ENCODE results near the gene ACBD5. TPM values are rescaled to one million over a fixed set of nuclear protein-coding genes. Genes with fewer than 3 reads are reported as not detected.

ACBD5 gene
- total and polyA plus RNA-seq, 2 experiments from 2014 or later: 16.2 to 30.7 TPM

GRCh38 chr10:27235706-27236105 is 4.9 kb downstream of the ACBD5 start:
- TF ChIP-seq EZH2 (IDR thresholded peaks at IDR 0.05; ENCODE audit: borderline replicate concordance): no peak
- TF ChIP-seq CTCF (IDR thresholded peaks at IDR 0.05; ENCODE audit: poor library complexity): no peak
- no peak for TF ChIP-seq EZH2phosphoT487 (IDR thresholded peaks at IDR 0.05; ENCODE audit: low read depth, severe bottlenecking, unreplicated experiment)
- Histone ChIP-seq H3K9me3 (ENCODE audit: low read depth) (no peaks in the 10 kb centered on the region), H3K4me1 (ENCODE audit: insufficient read depth) (peaks cover 10% of the 10 kb centered on the region), H3K27me3 (no peaks in the 10 kb centered on the region), H3K4me3 (no peak overlapping the region), H3K9me2 (replicated peaks; ENCODE audit: insufficient read depth) (no peaks in the 10 kb centered on the region), H3K4me2 (no peak overlapping the region), H3K36me3 (replicated peaks; ENCODE audit: insufficient read depth, low read depth) (no peaks in the 10 kb centered on the region), H2AFZ (no peak overlapping the region), H3K27ac (no peak overlapping the region), H3K79me2 (peaks cover 48% of the 10 kb centered on the region), H4K20me1 (ENCODE audit: insufficient read depth, poor library complexity, severe bottlenecking) (no peaks in the 10 kb centered on the region)
- 93% methylated on average over 1 of the region's 1 CpG for WGBS (ENCODE audit: low lambda C conversion rate, missing lambda C conversion rate)
- no peak for DNase-seq (ENCODE audit: low spot score)

GRCh38 chr10:27230022-27230421 is 10.6 kb downstream of the ACBD5 start:
- Histone ChIP-seq H3K79me2 (peaks cover 4% of the 10 kb centered on the region), H4K20me1 (ENCODE audit: insufficient read depth, poor library complexity, severe bottlenecking) (no peaks in the 10 kb centered on the region), H3K9me3 (ENCODE audit: low read depth) (no peaks in the 10 kb centered on the region), H3K27ac (no peak overlapping the region), H3K4me1 (ENCODE audit: insufficient read depth) (no peaks in the 10 kb centered on the region), H3K27me3 (no peaks in the 10 kb centered on the region), H3K36me3 (replicated peaks; ENCODE audit: insufficient read depth, low read depth) (no peaks in the 10 kb centered on the region), H3K9me2 (replicated peaks; ENCODE audit: insufficient read depth) (no peaks in the 10 kb centered on the region), H3K4me3 (no peak overlapping the region), H3K4me2 (no peak overlapping the region), H2AFZ (no peak overlapping the region)
- no peak for DNase-seq (ENCODE audit: low spot score)
- TF ChIP-seq EZH2 (IDR thresholded peaks at IDR 0.05; ENCODE audit: borderline replicate concordance): no peak
- TF ChIP-seq EZH2phosphoT487 (IDR thresholded peaks at IDR 0.05; ENCODE audit: low read depth, severe bottlenecking, unreplicated experiment): no peak
- no peak for TF ChIP-seq CTCF (IDR thresholded peaks at IDR 0.05; ENCODE audit: poor library complexity)
- 94% methylated on average over 1 of the region's 1 CpG for WGBS (ENCODE audit: low lambda C conversion rate, missing lambda C conversion rate)

GRCh38 chr10:27225642-27226257 is 14.8 kb downstream of the ACBD5 start:
- no peak overlapping the region for H3K27ac ChIP-seq
- no peak for DNase-seq (ENCODE audit: low spot score)
- WGBS (ENCODE audit: low lambda C conversion rate, missing lambda C conversion rate): 61% methylated on average over 3 of the region's 3 CpGs
- H3K9me2 ChIP-seq (replicated peaks; ENCODE audit: insufficient read depth): no peaks in the 10 kb centered on the region
- H3K4me2 ChIP-seq: no peak overlapping the region
- TF ChIP-seq CTCF (IDR thresholded peaks at IDR 0.05; ENCODE audit: poor library complexity) (no peak), EZH2phosphoT487 (IDR thresholded peaks at IDR 0.05; ENCODE audit: low read depth, severe bottlenecking, unreplicated experiment) (no peak), EZH2 (IDR thresholded peaks at IDR 0.05; ENCODE audit: borderline replicate concordance) (no peak)
- H3K79me2 ChIP-seq: peaks cover 4% of the 10 kb centered on the region
- no peaks in the 10 kb centered on the region for H3K4me1 ChIP-seq (ENCODE audit: insufficient read depth)
- H3K4me3 ChIP-seq: no peak overlapping the region
- no peaks in the 10 kb centered on the region for H3K36me3 ChIP-seq (replicated peaks; ENCODE audit: insufficient read depth, low read depth)
- peaks cover 2% of the 10 kb centered on the region for H4K20me1 ChIP-seq (ENCODE audit: insufficient read depth, poor library complexity, severe bottlenecking)
- no peak overlapping the region for H2AFZ ChIP-seq
- no peaks in the 10 kb centered on the region for H3K27me3 ChIP-seq
- H3K9me3 ChIP-seq (ENCODE audit: low read depth): no peaks in the 10 kb centered on the region

Measured in hepatocyte (in vitro differentiated cells).